CD4-positive, alpha-beta T cell treated with Interferon alpha-2 for 1 hour (primary cell): ENCODE results near the gene PHTF1.
A peak's percentile ranks its signal among the peaks of the same experiment; 100 is the strongest.
"Not testable (repeated sequence)": the region's sequence is repeated elsewhere in the genome, so short reads cannot be mapped to it uniquely, and the experiment has no call there.

Experiments
- DNase-seq, 2 donors: peaks; one replicate each; pipeline ENCODE4 v3.0.0-alpha.2; 2020 to 2022

PHTF1 gene

GRCh38 chr1:113717506-113717905 lies 41.8 kb downstream of the PHTF1 start:
- DNase-seq = not testable (repeated sequence)

- no peak for DNase-seq
These were observed 44.5 kb downstream of the PHTF1 start for GRCh38 chr1:113714606-113715269.

- no peak for DNase-seq
These were observed 57.9 kb downstream of the PHTF1 start for GRCh38 chr1:113701429-113701828.

DNA sequence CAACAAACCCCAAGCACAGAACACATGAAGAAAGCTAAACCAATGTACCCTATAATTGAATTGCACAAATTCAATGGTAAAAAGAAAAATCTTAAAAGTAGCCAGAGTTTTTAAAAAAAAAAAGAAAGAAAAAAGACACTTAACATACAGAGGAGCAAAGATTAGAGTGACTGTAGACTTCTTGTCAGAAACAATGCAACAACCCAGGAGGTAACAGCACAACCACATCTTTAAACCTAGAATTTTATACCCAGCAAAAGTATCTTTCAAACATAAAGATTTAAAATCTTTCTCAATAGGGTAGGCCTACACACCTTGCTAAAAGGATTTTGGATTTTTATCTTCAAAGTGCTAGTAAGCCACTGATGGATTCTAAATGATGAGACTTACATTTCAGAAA lies 64.4 kb downstream of the PHTF1 start:
- DNase-seq = no peak

DNA sequence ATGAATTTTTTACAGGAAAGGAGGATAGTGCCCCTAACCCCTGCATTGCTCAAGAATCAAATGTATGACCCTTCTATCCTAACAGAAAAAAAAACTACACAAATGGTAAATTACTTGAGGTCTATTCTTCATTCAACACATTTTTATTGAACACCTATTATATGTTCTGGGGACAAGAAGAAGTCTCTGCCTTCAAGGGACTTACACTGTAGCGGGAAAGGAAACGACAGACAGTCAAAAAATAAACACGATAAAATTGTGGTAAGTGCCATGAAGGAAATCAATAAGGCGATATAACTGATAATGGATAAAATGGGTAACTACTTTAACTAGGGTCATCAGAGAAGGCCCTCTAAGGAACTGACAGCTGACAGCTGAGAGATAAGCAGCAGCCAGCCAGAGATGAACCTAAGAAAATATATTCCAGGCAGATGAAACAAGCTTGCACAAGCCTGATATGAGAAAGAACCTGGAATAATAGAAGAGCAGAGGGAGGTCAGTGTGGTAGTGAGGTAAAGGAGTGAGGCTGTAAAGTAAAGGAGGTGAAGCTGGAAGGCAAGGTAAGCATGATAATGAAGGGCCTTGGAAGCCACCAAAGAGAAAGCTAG lies 66.4 kb downstream of the PHTF1 start:
- no peak for DNase-seq

DNA sequence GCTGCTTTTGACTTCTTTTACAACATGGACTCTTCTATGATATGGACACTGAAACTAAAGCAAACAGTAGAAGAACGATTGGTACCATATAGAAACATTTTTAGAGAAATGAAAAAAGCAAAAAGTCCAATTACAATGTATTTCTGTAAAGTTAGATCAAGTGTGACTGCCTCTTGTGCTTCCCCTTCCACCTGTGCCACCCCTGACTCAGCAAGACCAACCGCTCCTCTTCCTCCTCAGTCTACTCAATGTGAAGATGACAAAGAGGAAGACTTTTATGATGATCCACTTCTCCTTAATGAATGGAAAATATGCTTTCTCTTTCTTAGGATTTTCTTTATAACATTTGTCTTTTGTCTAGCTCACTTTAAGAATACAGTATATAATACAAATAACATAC lies 66.9 kb downstream of the PHTF1 start:
- peak in 1 of 2 donors; percentile 9 for DNase-seq

GRCh38 chr1:113691184-113691583 lies 68.1 kb downstream of the PHTF1 start:
- DNase-seq = no peak

DNA sequence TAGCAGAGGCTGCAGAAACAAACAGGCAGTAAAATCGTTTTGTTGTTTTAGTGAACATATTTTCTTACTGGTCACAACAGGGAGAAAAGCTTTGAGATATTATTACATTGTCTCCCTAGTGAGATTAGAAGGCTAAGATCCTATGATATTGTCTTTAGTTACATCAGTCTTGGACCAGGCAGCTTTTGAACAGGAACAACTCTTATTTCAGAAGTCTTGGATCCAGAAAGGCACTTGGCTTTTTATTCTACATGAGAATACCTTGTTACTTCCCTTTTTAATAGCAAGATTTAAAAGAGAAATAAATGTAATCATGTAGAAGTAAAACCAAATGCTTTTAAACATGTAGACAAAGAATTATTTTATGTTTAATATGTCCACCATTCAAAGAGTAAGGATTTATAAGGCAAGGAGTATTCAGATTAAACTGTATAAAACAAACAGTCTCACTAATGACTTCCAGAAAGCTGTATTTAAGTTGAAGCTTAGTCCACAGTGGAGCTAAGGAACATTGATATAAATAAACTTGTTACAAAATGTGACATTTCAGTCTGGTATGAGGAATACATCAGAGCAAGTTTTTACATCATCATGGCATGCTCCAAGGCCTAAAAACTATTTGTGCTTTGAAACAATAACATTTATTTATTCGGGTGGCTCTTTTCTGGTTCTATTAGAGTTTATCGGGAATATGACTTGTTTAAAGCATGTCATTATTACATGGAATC lies 72.2 kb downstream of the PHTF1 start:
- no peak for DNase-seq

DNA sequence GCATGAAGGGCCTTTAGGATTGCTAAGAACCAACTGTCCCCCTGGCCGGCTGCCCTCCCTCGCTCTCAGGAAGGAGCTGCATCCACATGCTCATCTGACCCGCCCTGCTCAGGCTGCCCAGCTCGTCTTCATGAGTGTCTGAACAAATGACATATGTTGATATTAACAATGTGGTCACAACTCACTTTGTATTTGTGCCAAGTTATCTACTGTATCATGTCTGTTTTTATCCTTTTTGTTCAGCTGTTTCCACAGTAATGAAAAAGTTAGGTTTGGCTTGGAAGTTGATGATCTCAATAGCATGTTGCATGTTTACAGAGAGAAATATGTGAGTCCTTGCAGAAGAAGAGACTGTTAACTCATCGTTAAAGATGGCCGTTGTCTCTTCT lies 75.1 kb downstream of the PHTF1 start:
- no peak for DNase-seq

DNA sequence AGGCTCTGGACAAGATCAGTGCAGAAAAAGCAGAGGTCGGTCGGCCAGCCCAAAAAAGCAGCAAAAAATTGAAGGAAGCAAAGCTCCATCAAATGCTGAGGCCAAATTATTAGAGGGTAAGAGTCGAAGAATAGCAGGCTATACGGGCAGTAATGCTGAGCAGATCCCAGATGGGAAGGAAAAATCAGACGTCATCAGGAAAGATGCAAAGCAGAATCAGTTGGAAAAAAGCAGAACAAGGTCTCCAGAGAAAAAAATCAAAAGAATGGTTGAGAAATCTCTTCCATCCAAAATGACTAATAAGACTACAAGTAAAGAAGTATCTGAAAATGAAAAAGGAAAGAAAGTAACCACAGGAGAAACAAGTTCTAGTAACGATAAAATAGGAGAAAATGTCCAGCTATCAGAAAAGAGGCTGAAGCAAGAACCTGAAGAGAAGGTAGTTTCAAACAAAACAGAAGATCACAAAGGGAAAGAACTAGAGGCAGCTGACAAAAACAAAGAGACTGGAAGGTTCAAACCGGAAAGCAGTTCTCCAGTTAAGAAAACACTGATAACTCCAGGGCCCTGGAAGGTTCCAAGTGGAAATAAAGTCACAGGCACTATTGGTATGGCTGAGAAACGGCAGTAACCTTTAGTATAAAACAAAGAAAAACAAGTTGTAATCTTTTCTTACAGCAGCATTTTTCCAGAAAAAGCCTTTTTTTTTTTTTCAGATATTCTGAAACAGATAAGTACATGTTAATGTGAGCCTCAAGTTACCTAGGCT lies 75.7 kb downstream of the PHTF1 start:
- DNase-seq = no peak

GRCh38 chr1:113681596-113682337 lies 77.5 kb downstream of the PHTF1 start:
- no peak for DNase-seq

DNA sequence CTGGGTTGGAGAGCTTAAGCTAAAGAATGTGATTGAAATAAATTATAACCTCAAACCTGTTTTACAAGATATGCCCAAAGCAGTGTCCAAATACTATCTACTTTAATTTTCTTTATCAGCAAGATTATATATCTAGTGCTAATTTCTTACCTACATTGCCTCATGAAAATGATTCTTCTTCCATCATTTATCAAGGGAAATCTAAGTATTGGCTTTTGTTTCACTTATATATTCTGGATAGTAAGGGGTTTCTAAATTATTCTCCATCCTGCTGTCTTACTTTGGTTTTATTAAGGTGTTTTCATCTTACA lies 81.2 kb downstream of the PHTF1 start:
- no peak for DNase-seq

DNA sequence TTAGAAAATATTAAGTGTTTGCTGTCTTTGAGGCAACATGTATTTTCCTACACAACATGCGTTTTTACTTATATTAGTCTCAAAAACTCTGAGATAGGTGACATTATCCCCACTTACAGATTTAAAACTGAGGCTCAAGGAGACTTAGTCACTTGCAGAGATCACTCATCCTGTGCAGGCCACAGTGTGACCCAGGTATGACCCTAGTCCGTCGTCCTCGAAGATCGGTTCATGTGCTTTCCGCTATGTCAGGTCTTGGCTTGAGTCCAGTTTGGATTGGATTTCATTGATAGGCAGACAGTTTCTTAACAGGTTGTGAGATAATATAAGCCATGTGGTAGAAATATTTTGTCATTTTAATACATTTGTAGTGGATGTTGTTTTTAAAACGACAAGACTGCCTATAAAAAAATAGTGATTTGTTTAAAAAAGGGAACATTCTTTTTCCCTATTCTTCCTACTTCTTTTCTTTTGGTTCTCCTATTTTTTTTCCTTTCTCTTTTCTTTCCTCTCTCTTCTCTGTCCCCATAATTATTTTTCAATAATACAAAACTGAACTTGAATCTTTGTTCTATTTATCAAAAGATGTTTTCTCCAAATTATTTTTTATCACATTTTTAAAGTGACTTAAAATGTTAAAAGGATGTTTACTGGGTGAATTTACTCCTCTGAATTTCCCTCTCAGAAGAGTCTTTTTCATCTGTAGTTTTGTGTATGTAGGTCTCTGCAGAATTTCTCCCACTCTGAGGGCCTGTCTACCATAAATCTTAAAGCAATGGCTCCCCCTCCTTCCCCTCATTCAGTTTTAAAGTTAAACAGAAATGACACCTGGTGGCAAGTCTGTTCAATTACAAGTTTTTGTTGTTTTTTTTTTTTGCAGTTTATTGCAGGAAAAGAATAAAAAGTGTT lies 81.8 kb downstream of the PHTF1 start:
- DNase-seq = peak in 1 of 2 donors; percentile 52

- DNase-seq = no peak
These were observed 82.8 kb downstream of the PHTF1 start for GRCh38 chr1:113676524-113676923.

GRCh38 chr1:113675302-113675701 lies 84.0 kb downstream of the PHTF1 start:
- no peak for DNase-seq

- DNase-seq = no peak
These were observed 84.7 kb downstream of the PHTF1 start for GRCh38 chr1:113674591-113674990.

- DNase-seq = no peak
These were observed 86.8 kb downstream of the PHTF1 start for GRCh38 chr1:113672491-113672890.

DNA sequence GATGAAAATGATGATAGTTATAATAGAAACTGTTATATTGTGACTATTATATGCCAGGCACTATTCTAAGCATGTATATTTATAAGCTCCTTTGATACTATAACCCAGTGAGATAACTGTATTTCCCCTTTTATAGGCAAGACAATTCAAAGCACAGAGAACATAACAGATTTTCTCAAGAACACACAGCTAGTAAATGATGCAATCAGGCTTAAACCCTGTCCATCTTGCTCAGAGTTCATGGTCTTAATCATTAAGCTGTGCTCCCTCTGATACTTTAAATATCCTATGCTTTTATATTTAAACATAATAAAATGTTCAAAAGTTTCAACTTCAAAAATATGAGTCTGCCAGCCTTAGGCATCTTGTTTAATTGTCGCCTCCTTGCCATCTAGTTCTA lies 88.6 kb downstream of the PHTF1 start:
- DNase-seq = no peak

DNA sequence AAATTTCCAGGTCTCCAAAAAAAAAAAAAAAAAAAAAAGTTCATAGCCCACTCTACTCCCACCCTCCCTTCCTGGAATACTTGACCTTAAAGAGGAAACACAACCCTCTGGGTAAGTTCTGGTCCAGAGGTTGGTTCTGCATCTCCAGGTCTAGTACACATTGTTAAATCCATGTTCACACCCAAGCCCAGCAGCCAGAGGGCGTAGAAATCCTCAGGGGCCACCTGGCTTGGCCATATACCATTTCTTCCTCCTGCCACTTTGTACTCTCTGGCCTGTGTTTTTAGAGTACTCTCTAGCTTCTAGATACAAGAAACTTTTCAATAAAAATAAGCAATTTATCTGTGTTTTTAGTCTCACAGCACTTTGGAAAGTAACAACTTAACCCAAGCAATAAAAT lies 89.3 kb downstream of the PHTF1 start:
- DNase-seq = peak in 1 of 2 donors; percentile 3

GRCh38 chr1:113666126-113666525 lies 93.2 kb downstream of the PHTF1 start:
- no peak for DNase-seq

DNA sequence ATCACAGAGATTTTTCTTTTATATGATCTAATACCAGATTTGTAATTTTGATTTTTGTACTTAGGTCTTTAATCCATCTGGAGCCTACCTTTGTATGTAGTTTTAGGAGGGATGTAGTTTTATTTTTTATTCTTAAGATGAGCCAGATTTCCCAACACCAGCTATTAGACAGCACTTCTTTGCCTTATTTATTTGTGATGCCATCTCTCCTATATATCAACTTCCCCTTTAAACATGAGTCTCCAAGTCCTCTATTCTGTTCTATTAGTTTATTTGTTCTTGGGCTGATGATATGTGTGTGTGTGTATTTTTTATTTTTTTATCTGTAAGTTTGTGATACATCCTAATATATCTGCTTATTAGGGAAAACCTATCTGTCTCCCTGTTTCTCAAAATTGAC lies 94.2 kb downstream of the PHTF1 start:
- DNase-seq = no peak
